GM12865 (cell line): Measurements from ENCODE around the gene MTMR11.
"Not testable (repeated sequence)": the region's sequence is repeated elsewhere in the genome, so short reads cannot be mapped to it uniquely, and the experiment has no call there.

Experiments
- DNase-seq: peaks from one replicate; pipeline ENCODE4 v3.0.0; 2010; ENCODE audit warnings: low read depth
- H3K4me3 ChIP-seq: 2 replicates; pipeline ENCODE4 v1.5.1; 2011; ENCODE audit warnings: mild to moderate bottlenecking, low read depth, low read length, control low read depth
- CTCF ChIP-seq: IDR thresholded peaks from 2 replicates; pipeline ENCODE4 v1.5.1; 2011; ENCODE audit warnings: low read length, control low read depth, low read depth, inconsistent platforms; ENCODE audit not compliant: insufficient read depth; ENCODE audit errors: missing control alignments

Gene MTMR11

GRCh38 chr1:149886396-149887195, 50.1 kb downstream of the MTMR11 start:
- H3K4me3 ChIP-seq, result peak overlapping the region; percentile 68
- TF ChIP-seq CTCF, result no peak
- peak; percentile 99 for DNase-seq

- not testable (repeated sequence) for DNase-seq
- H3K4me3 ChIP-seq, result peak overlapping the region; percentile 65
Observed at GRCh38 chr1:149886121-149886395, 50.6 kb downstream of the MTMR11 start.

GRCh38 chr1:149885339-149886120, 51.1 kb downstream of the MTMR11 start:
- DNase-seq, result peak; percentile 93
- peak overlapping the region; percentile 65 for H3K4me3 ChIP-seq
- peak; percentile 1 for TF ChIP-seq CTCF

GRCh38 chr1:149884433-149885338, 52.0 kb downstream of the MTMR11 start:
- peak; percentile 74 for DNase-seq
- TF ChIP-seq CTCF, result no peak
- peak overlapping the region; percentile 65 for H3K4me3 ChIP-seq

GRCh38 chr1:149883598-149884247, 53.0 kb downstream of the MTMR11 start:
- peak overlapping the region; percentile 65 for H3K4me3 ChIP-seq
- DNase-seq, result no peak
- TF ChIP-seq CTCF, result no peak

GRCh38 chr1:149881876-149882275, 54.8 kb downstream of the MTMR11 start:
- no peak overlapping the region for H3K4me3 ChIP-seq
- no peak for DNase-seq
- no peak for TF ChIP-seq CTCF
